T-cell (primary cell): ENCODE results near the gene DPYD. TPM values are rescaled to one million over a fixed set of nuclear protein-coding genes. Genes with fewer than 3 reads are reported as not detected.

Source experiments
- ATAC-seq, 4 experiments: fragments of 200-7000 bp in 3 of 4; fragments of 150-1000 bp in 1 of 4; cut with Tn5 transposase; replicated peaks in 1 of 4; 1 replicate in 3 of 4; 2 replicates in 1 of 4; pipeline ENCODE4 v1.10.0; 2021; ENCODE audit warnings: moderate library complexity in 3 of 4, mild to moderate bottlenecking in 2 of 4, moderate number of reproducible peaks in 1 of 4
- CTCF ChIA-PET, 2 donors: fragments of 300-600 bp; sonication (Branson Sonifier 250); formaldehyde crosslinking; loops; one replicate each; lab custom pipeline; 2022; ENCODE audit warnings: antibody characterized with exemption in 2 of 2; lab: Charles Lee
- POLR2A ChIA-PET, 2 donors: fragments of 300-600 bp; sonication (Branson Sonifier 250); formaldehyde crosslinking; loops; one replicate each; lab custom pipeline; 2022; ENCODE audit warnings: antibody characterized with exemption in 2 of 2; lab: Charles Lee
- DNase-seq, 35 experiments: peaks; one replicate each; pipeline versions ENCODE4 v3.0.0 to v3.0.0-alpha.2; 2013 to 2023
- H3K27ac ChIP-seq: one replicate; pipeline ENCODE4 v1.5.1; 2013; ENCODE audit warnings: low read length
- H3K27me3 ChIP-seq, 2 experiments: replicated peaks in 1 of 2; 1 replicate in 1 of 2; 2 replicates in 1 of 2; pipeline versions ENCODE4 v1.6.1 to v1.7.0; 2013; ENCODE audit warnings: low read length in 1 of 2, mixed read lengths in 1 of 2; ENCODE audit not compliant: control insufficient read depth in 2 of 2, insufficient read depth in 2 of 2; ENCODE audit errors: extremely low read depth in 1 of 2
- H3K36me3 ChIP-seq, 2 donors: 1 replicate in 1 of 2; 2 replicates in 1 of 2; pipeline versions ENCODE4 v1.6.1 to v1.7.0; 2013; ENCODE audit warnings: low read length in 1 of 2; ENCODE audit not compliant: control insufficient read depth in 2 of 2, insufficient read depth in 1 of 2; ENCODE audit errors: extremely low read depth in 1 of 2
- H3K4me1 ChIP-seq, 2 experiments: 1 replicate in 1 of 2; 2 replicates in 1 of 2; pipeline versions ENCODE4 v1.6.1 to v1.7.0; 2013; ENCODE audit warnings: low read length in 2 of 2, mixed read lengths in 1 of 2; ENCODE audit not compliant: insufficient read depth in 2 of 2, control insufficient read depth in 1 of 2; ENCODE audit errors: extremely low read depth in 1 of 2
- H3K4me3 ChIP-seq, 2 donors: 1 replicate in 1 of 2; 2 replicates in 1 of 2; pipeline versions ENCODE4 v1.5.1 to v1.7.0; 2013; ENCODE audit warnings: mild to moderate bottlenecking in 2 of 2, low read length in 1 of 2, moderate library complexity in 1 of 2; ENCODE audit not compliant: control insufficient read depth in 1 of 2; ENCODE audit errors: extremely low read depth in 1 of 2
- H3K9me3 ChIP-seq: 2 replicates; pipeline ENCODE4 v1.7.0; 2013
- H3K27ac Mint-ChIP-seq, 2 donors: one replicate each; pipeline ENCODE4 v1.8.0; 2020 to 2021; ENCODE audit warnings: mild to moderate bottlenecking in 2 of 2, mixed read lengths in 2 of 2
- H3K27me3 Mint-ChIP-seq, 2 donors: one replicate each; pipeline ENCODE4 v1.8.0; 2021 to 2022; ENCODE audit warnings: mixed read lengths in 2 of 2
- H3K36me3 Mint-ChIP-seq: one replicate; pipeline ENCODE4 v1.8.0; 2021; ENCODE audit warnings: mixed read lengths
- H3K4me1 Mint-ChIP-seq, 3 donors: one replicate each; pipeline ENCODE4 v1.8.0; 2020 to 2022; ENCODE audit warnings: mixed read lengths in 3 of 3, mild to moderate bottlenecking in 1 of 3
- H3K4me3 Mint-ChIP-seq, 3 donors: one replicate each; pipeline ENCODE4 v1.8.0; 2020 to 2022; ENCODE audit warnings: mild to moderate bottlenecking in 3 of 3, mixed read lengths in 3 of 3, moderate library complexity in 3 of 3
- H3K9me3 Mint-ChIP-seq, 3 donors: one replicate each; pipeline ENCODE4 v1.8.0; 2020 to 2022; ENCODE audit warnings: mixed read lengths in 3 of 3
- WGBS: methylation state at CpG from one replicate; pipeline ENCODE4 v1.1.5; 2013; ENCODE audit warnings: missing lambda C conversion rate; ENCODE audit not compliant: insufficient coverage; 5-methylcytosine and 5-hydroxymethylcytosine counted together
- total RNA-seq, 35 experiments: library from RNA in 6 of 35; stranded (reverse) in 6 of 35; fragments of 120-200 nt in 1 of 35; gene quantifications; one replicate each; pipeline versions ENCODE4 v1.2.1 to v1.2.4 and lab custom pipeline; 2013 to 2026

DPYD gene
- total RNA-seq, 5 donors from 2014 or later (not counting 1 experiment from before 2014, with no cell fraction given), result 39.1 to 74.1 (median 47.8) TPM

DNA sequence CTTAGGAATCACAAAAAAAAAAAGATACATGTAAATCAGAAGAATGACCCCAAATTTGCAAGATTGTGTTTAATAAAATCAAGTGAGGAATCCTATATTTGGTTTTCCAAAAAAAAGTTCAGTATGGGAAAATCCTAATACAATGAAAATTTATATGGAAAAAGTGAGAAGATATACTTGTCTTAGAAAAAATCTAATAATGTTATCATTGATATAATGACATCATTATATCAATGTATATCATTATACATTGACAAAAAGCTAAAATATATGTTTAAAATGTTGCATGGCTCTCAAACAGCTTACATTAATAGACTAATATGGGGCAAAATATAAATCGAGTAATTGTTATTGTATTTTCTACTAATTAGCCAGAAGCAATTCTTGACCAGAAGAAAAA, 37.0 kb downstream of the DPYD start:
- peaks cover 38% of the 10 kb centered on the region for H3K36me3 Mint-ChIP-seq
- CTCF ChIA-PET, result no interaction called here
- H3K36me3 ChIP-seq, result peaks cover 0 to 7% of the 10 kb centered on the region in 2 donors
- H3K4me1 Mint-ChIP-seq, result peaks cover 22 to 30% (median 29%) of the 10 kb centered on the region in 3 donors
- H3K27me3 ChIP-seq, result no peaks in the 10 kb centered on the region
- H3K9me3 ChIP-seq, result peaks cover 6% of the 10 kb centered on the region
- DNase-seq (no peak), ATAC-seq (no peak)
- no peak overlapping the region for H3K4me3 Mint-ChIP-seq
- peaks cover 0 to 2% of the 10 kb centered on the region in 2 experiments for H3K4me1 ChIP-seq
- POLR2A ChIA-PET, result interaction anchor here in 1 of 2 donors (0.6 kb wide), 1 partner anchor 1069 kb away, joined by 4 read pairs; no protein-coding TSS in a partner anchor
- no peak overlapping the region for H3K27ac Mint-ChIP-seq
- no peak overlapping the region for H3K4me3 ChIP-seq
- no CpG with 5 or more reads among the region's 1 CpG for WGBS
- peaks cover 4 to 11% (median 7%) of the 10 kb centered on the region in 3 donors for H3K9me3 Mint-ChIP-seq
- no peaks in the 10 kb centered on the region for H3K27me3 Mint-ChIP-seq
- no peak overlapping the region for H3K27ac ChIP-seq

DNA sequence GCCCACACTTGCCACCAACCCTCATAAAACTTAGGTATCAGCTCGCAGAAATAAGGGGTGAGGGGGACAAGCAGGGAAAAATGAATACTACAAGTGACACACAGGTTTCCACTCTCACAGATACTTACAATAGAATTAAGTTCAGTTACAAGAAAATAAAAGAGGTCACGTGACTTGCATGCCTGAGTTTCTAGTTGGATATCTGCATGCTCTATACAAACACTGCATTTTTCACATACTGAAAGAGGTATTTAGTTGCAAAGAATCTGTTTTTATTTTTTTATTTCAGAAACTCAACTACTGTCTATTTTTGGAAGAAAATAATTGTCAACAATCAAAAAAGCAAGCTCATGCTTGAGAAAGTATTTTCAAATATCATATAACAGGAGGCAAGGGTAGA, 43.5 kb downstream of the DPYD start:
- Mint-ChIP-seq H3K27ac (no peak overlapping the region), H3K4me3 (no peak overlapping the region), H3K4me1 (peaks cover 14 to 23% (median 18%) of the 10 kb centered on the region in 3 donors), H3K27me3 (no peaks in the 10 kb centered on the region), H3K9me3 (no peaks in the 10 kb centered on the region), H3K36me3 (peaks cover 46% of the 10 kb centered on the region)
- ChIA-PET POLR2A (no interaction called here), CTCF (no interaction called here)
- H3K4me1 ChIP-seq, result no peaks in the 10 kb centered on the region
- H3K27me3 ChIP-seq, result no peaks in the 10 kb centered on the region
- no peak overlapping the region for H3K4me3 ChIP-seq
- H3K27ac ChIP-seq, result no peak overlapping the region
- DNase-seq, result no peak
- WGBS, result no CpG with 5 or more reads among the region's 2 CpGs
- no peak for ATAC-seq
- H3K9me3 ChIP-seq, result no peaks in the 10 kb centered on the region
- H3K36me3 ChIP-seq, result peaks cover 2 to 10% of the 10 kb centered on the region in 2 donors

DNA sequence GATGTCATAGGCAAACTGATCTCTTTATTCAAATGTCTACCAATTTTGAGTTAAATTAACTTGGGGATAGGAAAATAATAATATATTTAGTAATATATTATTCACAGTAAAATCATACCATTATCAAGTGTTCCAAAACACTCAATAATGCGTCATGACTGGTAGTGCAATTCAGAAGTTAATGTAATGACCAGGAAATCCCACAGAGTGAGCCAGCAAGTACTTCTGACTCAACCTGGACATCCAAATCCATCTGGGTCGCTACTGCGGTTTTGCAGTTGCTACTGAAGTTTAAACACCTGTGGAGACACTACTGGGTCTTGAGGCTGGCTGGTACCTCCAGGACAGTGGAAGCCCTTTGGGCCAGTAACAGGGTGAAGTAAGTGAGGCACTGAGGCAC, 44.8 kb downstream of the DPYD start:
- POLR2A ChIA-PET, result no interaction called here

DNA sequence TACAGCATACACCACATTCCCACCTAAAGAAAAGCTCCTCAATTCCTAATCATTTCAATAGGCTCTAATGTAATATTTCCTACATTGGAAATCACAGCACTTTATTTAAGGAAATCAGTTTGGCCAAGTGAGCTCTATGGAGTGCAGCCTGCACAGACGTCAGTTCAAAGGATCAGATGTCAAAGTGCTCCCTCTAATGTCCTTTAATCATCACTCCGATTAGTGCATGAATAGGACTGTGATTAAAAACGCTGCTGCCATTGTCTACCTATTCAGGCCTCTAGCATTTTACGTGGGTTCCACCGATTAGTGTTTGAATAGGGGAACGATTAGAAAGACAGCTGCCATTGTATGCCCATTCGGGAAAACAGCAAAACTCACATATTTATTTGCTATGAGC, 50.2 kb downstream of the DPYD start:
- ATAC-seq, result no peak
- CTCF ChIA-PET, result no interaction called here
- Mint-ChIP-seq H3K36me3 (peaks cover 52% of the 10 kb centered on the region), H3K27me3 (no peaks in the 10 kb centered on the region), H3K4me1 (peaks cover 18 to 29% (median 22%) of the 10 kb centered on the region in 3 donors), H3K9me3 (peaks cover 4 to 13% (median 5%) of the 10 kb centered on the region in 3 donors), H3K4me3 (no peak overlapping the region), H3K27ac (no peak overlapping the region)
- Histone ChIP-seq H3K27me3 (no peaks in the 10 kb centered on the region), H3K9me3 (peaks cover 3% of the 10 kb centered on the region), H3K36me3 (peaks cover 0 to 5% of the 10 kb centered on the region in 2 donors), H3K27ac (no peak overlapping the region), H3K4me1 (no peaks in the 10 kb centered on the region), H3K4me3 (no peak overlapping the region)
- DNase-seq, result no peak
- POLR2A ChIA-PET, result no interaction called here
- no CpG with 5 or more reads among the region's 7 CpGs for WGBS

More for the DNA sequence above, 44.8 kb downstream of the DPYD start:
- Mint-ChIP-seq H3K27me3 (no peaks in the 10 kb centered on the region), H3K4me3 (no peak overlapping the region), H3K27ac (no peak overlapping the region), H3K4me1 (peaks cover 14 to 23% (median 18%) of the 10 kb centered on the region in 3 donors), H3K36me3 (peaks cover 53% of the 10 kb centered on the region), H3K9me3 (no peaks in the 10 kb centered on the region)
- CTCF ChIA-PET, result no interaction called here
- no peaks in the 10 kb centered on the region for H3K4me1 ChIP-seq
- H3K27me3 ChIP-seq, result no peaks in the 10 kb centered on the region
- WGBS, result 92% methylated on average over 2 of the region's 3 CpGs
- H3K27ac ChIP-seq, result no peak overlapping the region
- H3K9me3 ChIP-seq, result no peaks in the 10 kb centered on the region
- ATAC-seq (no peak), DNase-seq (no peak)
- H3K36me3 ChIP-seq, result peaks cover 2 to 6% of the 10 kb centered on the region in 2 donors
- no peak overlapping the region for H3K4me3 ChIP-seq

DNA sequence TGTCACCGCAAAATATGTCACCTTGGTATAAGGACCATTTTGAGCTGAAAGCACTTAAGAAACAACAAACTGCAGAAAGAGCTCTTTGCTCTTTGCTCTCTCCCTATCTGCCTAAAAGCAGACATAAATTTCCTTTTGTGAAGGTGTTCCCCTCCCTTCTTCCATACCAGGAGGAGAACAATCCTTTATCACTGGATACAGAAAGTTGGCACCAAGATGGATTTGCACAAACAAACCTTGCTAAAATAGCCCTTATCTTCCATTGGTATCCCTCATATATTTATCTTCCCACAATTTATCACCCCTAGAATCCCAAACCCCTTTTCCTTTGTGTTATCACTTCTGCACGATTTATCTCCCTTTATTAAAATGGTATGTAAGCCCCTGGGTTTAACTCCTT, 51.4 kb downstream of the DPYD start:
- no peaks in the 10 kb centered on the region for H3K27me3 ChIP-seq
- Mint-ChIP-seq H3K36me3 (peaks cover 55% of the 10 kb centered on the region), H3K9me3 (peaks cover 4 to 13% (median 5%) of the 10 kb centered on the region in 3 donors), H3K4me1 (peaks cover 30 to 35% (median 34%) of the 10 kb centered on the region in 3 donors), H3K4me3 (no peak overlapping the region), H3K27ac (peak overlapping the region in 1 of 2 donors; percentile 12), H3K27me3 (no peaks in the 10 kb centered on the region)
- no peak overlapping the region for H3K27ac ChIP-seq
- ChIA-PET POLR2A (no interaction called here), CTCF (no interaction called here)
- H3K36me3 ChIP-seq, result peaks cover 0 to 5% of the 10 kb centered on the region in 2 donors
- peaks cover 0 to 3% of the 10 kb centered on the region in 2 experiments for H3K4me1 ChIP-seq
- WGBS, result no CpG with 5 or more reads among the region's 2 CpGs
- peaks cover 3% of the 10 kb centered on the region for H3K9me3 ChIP-seq
- H3K4me3 ChIP-seq, result no peak overlapping the region
- no peak for ATAC-seq
- no peak for DNase-seq

DNA sequence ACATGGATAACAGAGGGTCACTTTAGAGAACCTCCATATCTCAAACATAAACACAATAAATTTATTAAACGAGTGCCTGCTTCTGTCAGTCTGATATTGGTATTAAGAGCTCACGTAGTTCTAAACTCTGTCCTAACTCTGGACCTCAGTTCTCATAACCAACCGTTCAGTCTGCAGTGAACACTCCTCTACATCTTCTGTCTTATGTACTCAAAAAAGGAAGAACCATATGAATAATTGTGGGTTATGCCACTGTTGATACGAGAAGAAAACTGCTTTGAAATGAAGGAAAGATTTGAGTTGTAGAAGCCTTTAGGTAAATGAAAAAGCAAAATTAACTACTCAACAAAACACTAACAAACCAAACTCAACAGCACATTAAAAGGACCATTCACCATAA, 53.7 kb downstream of the DPYD start:
- Histone ChIP-seq H3K27ac (no peak overlapping the region), H3K4me3 (no peak overlapping the region), H3K27me3 (no peaks in the 10 kb centered on the region), H3K36me3 (peaks cover 0 to 5% of the 10 kb centered on the region in 2 donors), H3K9me3 (peaks cover 3% of the 10 kb centered on the region), H3K4me1 (peaks cover 0 to 3% of the 10 kb centered on the region in 2 experiments)
- Mint-ChIP-seq H3K4me1 (peaks cover 34 to 41% (median 35%) of the 10 kb centered on the region in 3 donors), H3K27ac (no peak overlapping the region), H3K36me3 (peaks cover 43% of the 10 kb centered on the region), H3K4me3 (no peak overlapping the region), H3K27me3 (no peaks in the 10 kb centered on the region), H3K9me3 (peaks cover 4 to 13% (median 5%) of the 10 kb centered on the region in 3 donors)
- ATAC-seq (no peak), DNase-seq (no peak)
- ChIA-PET POLR2A (no interaction called here), CTCF (interaction anchor here in 1 of 2 donors (1.0 kb wide), 1 partner anchor 185 kb away, joined by 3 read pairs; no protein-coding TSS in a partner anchor)
- WGBS, result no CpG with 5 or more reads among the region's 4 CpGs
